K562 (cell line): Measurements from ENCODE around the gene RPL27. TPM values are rescaled to one million over a fixed set of nuclear protein-coding genes. Genes with fewer than 3 reads are reported as not detected.

Source experiments
- ARID1B ChIP-seq: fragments of 450-650 bp; IDR thresholded peaks from 2 replicates; pipeline ENCODE4 v1.6.1; 2016; ENCODE audit warnings: antibody characterized with exemption, mild to moderate bottlenecking, inconsistent platforms
- BCL6 ChIP-seq: fragments of 250-450 bp; sonication (Bioruptor Pico); IDR thresholded peaks from 2 replicates; pipeline ENCODE4 v1.4.0; 2020
- BCOR ChIP-seq: fragments of 450-650 bp; IDR thresholded peaks from 2 replicates; pipeline ENCODE4 v1.6.1; 2016
- BHLHE40 ChIP-seq: IDR thresholded peaks from 2 replicates; pipeline ENCODE4 v1.6.1; 2011; ENCODE audit warnings: low read length, improper control_type of control experiment
- CREM ChIP-seq: IDR thresholded peaks from 2 replicates; pipeline ENCODE4 v1.6.1; 2014; ENCODE audit warnings: antibody characterized with exemption, low read depth
- E2F5 ChIP-seq: sonication (generic); formaldehyde crosslinking; IDR thresholded peaks from 2 replicates; pipeline ENCODE4 v1.8.0; 2022; ENCODE audit warnings: mild to moderate bottlenecking, missing genetic modification reagents
- HES1 ChIP-seq: fragments of 450-650 bp; IDR thresholded peaks from 2 replicates; pipeline ENCODE4 v1.6.1; 2016; ENCODE audit warnings: low read depth, mild to moderate bottlenecking, moderate library complexity
- HEY1 ChIP-seq: fragments of 250-450 bp; sonication (Bioruptor Pico); IDR thresholded peaks from 2 replicates; pipeline ENCODE4 v1.5.0; 2020; ENCODE audit warnings: mild to moderate bottlenecking, moderate library complexity, borderline replicate concordance
- IRF1 ChIP-seq: sonication (generic); formaldehyde crosslinking; IDR thresholded peaks from 2 replicates; pipeline ENCODE4 v1.8.0; 2022; ENCODE audit warnings: missing genetic modification reagents, mild to moderate bottlenecking, borderline replicate concordance
- IRF9 ChIP-seq: fragments of 450-650 bp; IDR thresholded peaks from 2 replicates; pipeline ENCODE4 v1.6.1; 2016; ENCODE audit warnings: missing biosample characterization, missing genetic modification characterization
- MECOM ChIP-seq: fragments of 250-450 bp; sonication (Bioruptor Pico); IDR thresholded peaks from 2 replicates; pipeline ENCODE4 v1.8.0; 2022; ENCODE audit warnings: inconsistent platforms
- PBX2 ChIP-seq, 2 experiments: IDR thresholded peaks in 1 of 2; conservative IDR thresholded peaks in 1 of 2; 2 replicates each; pipeline ENCODE4 v1.6.1; 2016; ENCODE audit warnings: low read depth in 2 of 2, mild to moderate bottlenecking in 1 of 2, missing compliant biosample characterization in 1 of 2, missing genetic modification characterization in 1 of 2, moderate library complexity in 1 of 2
- TSC22D4 ChIP-seq: fragments of 450-650 bp; IDR thresholded peaks from 2 replicates; pipeline ENCODE4 v1.6.1; 2016; ENCODE audit warnings: missing genetic modification characterization, missing biosample characterization, control low read depth
- VEZF1 ChIP-seq: fragments of 200-800 bp; sonication (Bioruptor generic); IDR thresholded peaks from 2 replicates; pipeline ENCODE4 v1.6.1; 2017; ENCODE audit warnings: missing genetic modification characterization, missing compliant biosample characterization
- XRCC5 ChIP-seq: fragments of 200-400 bp; formaldehyde crosslinking; IDR thresholded peaks from 2 replicates; pipeline ENCODE4 v1.6.1; 2017; ENCODE audit warnings: low read depth, mild to moderate bottlenecking, low read length
- ZKSCAN1 ChIP-seq: fragments of 150-350 bp; IDR thresholded peaks from 2 replicates; pipeline ENCODE4 v1.6.1; 2016; ENCODE audit warnings: low read depth, low read length
- ZNF232 ChIP-seq: sonication (generic); formaldehyde crosslinking; IDR thresholded peaks from 2 replicates; pipeline ENCODE4 v1.8.0; 2022; ENCODE audit warnings: mild to moderate bottlenecking, missing genetic modification reagents
- ZNF324 ChIP-seq: fragments of 250-450 bp; sonication (Bioruptor Pico); IDR thresholded peaks from 2 replicates; pipeline ENCODE4 v1.4.0; 2020; ENCODE audit warnings: mild to moderate bottlenecking
- ZNF589 ChIP-seq: fragments of 200-800 bp; sonication (Bioruptor generic); IDR thresholded peaks from 2 replicates; pipeline ENCODE4 v1.6.1; 2016; ENCODE audit warnings: low read depth, missing genetic modification characterization, missing compliant biosample characterization
- ZNF766 ChIP-seq: fragments of 200-800 bp; sonication (Bioruptor generic); conservative IDR thresholded peaks from 2 replicates; pipeline ENCODE4 v1.6.1; 2016; ENCODE audit warnings: missing genetic modification characterization, missing compliant biosample characterization
- polyA plus RNA-seq, 8 experiments: library from polyadenylated mRNA; depleted of rRNA in 4 of 8; stranded (reverse) in 5 of 8; unstranded in 3 of 8; fragments of >200 nt; fragmentation: Nextera tagmentation in 2 of 8; fragmentation: Illumina TruSeq in 1 of 8; extraction: Ambion mirVana in 2 of 8; extraction: Trizol in 1 of 8; gene quantifications; 2 replicates each; pipeline versions ENCODE4 v1.2.1 to v1.2.3, GENCODE V29; 2011 to 2014; ENCODE audit warnings: inconsistent platforms in 1 of 8, missing spikeins in 1 of 8
- total RNA-seq, 7 experiments: library from RNA; depleted of rRNA in 6 of 7; stranded (reverse); fragments of >200 nt in 6 of 7; fragmentation: Illumina TruSeq in 2 of 7; extraction: Trizol in 2 of 7; gene quantifications; 2 replicates each; pipeline versions ENCODE4 v1.2.1 to v1.2.3, GENCODE V29; 2011 to 2021; ENCODE audit warnings: low replicate concordance in 1 of 7

RPL27 gene
- total and polyA plus RNA-seq, 9 of the 15 experiments (the other 6 are each of a cell fraction or from before 2014, with no cell fraction given), result 1,539 to 6,155 (median 3,710) TPM

- TF ChIP-seq IRF9, result no peak
- no peak for TF ChIP-seq ZNF324 (CRISPR knock-in tag)
- TF ChIP-seq IRF1 (CRISPR knock-in tag), result no peak
- peak; percentile 98 for TF ChIP-seq BHLHE40
- peak; percentile 70; the same call in 1 of the 2 replicates for TF ChIP-seq HES1
- peak; percentile 87 for TF ChIP-seq ARID1B
- peak; percentile 60 for TF ChIP-seq BCOR
- TF ChIP-seq ZKSCAN1, result no peak
- TF ChIP-seq E2F5 (CRISPR knock-in tag), result no peak
- TF ChIP-seq ZNF589 (CRISPR knock-in tag), result no peak
- TF ChIP-seq ZNF766, result no peak; the same call in 1 of the 2 replicates
- TF ChIP-seq HEY1, result no peak
- no peak for TF ChIP-seq MECOM (CRISPR knock-in tag)
- no peak for TF ChIP-seq BCL6 (CRISPR knock-in tag)
- no peak for TF ChIP-seq ZNF232
- TF ChIP-seq TSC22D4 (tag), result no peak
- TF ChIP-seq PBX2 (CRISPR knock-in tag; IDR thresholded peaks at IDR 0.05; ENCODE audit: low read depth), result no peak
- TF ChIP-seq PBX2 (tag; conservative IDR thresholded peaks at IDR 0.05; ENCODE audit: low read depth), result peak; percentile 58
- TF ChIP-seq VEZF1 (CRISPR knock-in tag), result peak; percentile 95
- TF ChIP-seq XRCC5, result no peak
- peak; percentile 81 for TF ChIP-seq CREM
Observed at GRCh38 chr17:43020789-43021740, 22.8 kb downstream of the RPL27 start (continued).
